Central memory CD8-positive, alpha-beta T cell (primary cell): ENCODE measurements around the gene PAQR4.

Experiments
- ATAC-seq: fragments of 150-1000 bp; cut with Tn5 transposase; replicated peaks from 2 replicates; pipeline ENCODE4 v1.10.0; 2022; ENCODE audit warnings: mild to moderate bottlenecking, moderate FRiP score, moderate number of reproducible peaks; ENCODE audit not compliant: poor library complexity, severe bottlenecking; ENCODE audit errors: extremely low read depth
- DNase-seq, 2 donors: peaks; one replicate each; pipeline ENCODE4 v3.0.0; 2021; ENCODE audit warnings: low spot score in 2 of 2
- H3K27ac Mint-ChIP-seq: one replicate; pipeline ENCODE4 v1.8.0; 2022; ENCODE audit warnings: low read depth, mild to moderate bottlenecking, moderate library complexity, mixed read lengths
- H3K27me3 Mint-ChIP-seq: one replicate; pipeline ENCODE4 v1.8.0; 2022; ENCODE audit warnings: mixed read lengths
- H3K36me3 Mint-ChIP-seq: one replicate; pipeline ENCODE4 v1.8.0; 2022; ENCODE audit warnings: mild to moderate bottlenecking, moderate library complexity, mixed read lengths; ENCODE audit not compliant: insufficient read depth
- H3K4me1 Mint-ChIP-seq: one replicate; pipeline ENCODE4 v1.8.0; 2022; ENCODE audit warnings: mixed read lengths
- H3K4me3 Mint-ChIP-seq: one replicate; pipeline ENCODE4 v1.8.0; 2022; ENCODE audit warnings: mild to moderate bottlenecking, moderate library complexity, mixed read lengths
- H3K9me3 Mint-ChIP-seq: one replicate; pipeline ENCODE4 v1.8.0; 2022; ENCODE audit warnings: mixed read lengths

PAQR4 gene

DNA sequence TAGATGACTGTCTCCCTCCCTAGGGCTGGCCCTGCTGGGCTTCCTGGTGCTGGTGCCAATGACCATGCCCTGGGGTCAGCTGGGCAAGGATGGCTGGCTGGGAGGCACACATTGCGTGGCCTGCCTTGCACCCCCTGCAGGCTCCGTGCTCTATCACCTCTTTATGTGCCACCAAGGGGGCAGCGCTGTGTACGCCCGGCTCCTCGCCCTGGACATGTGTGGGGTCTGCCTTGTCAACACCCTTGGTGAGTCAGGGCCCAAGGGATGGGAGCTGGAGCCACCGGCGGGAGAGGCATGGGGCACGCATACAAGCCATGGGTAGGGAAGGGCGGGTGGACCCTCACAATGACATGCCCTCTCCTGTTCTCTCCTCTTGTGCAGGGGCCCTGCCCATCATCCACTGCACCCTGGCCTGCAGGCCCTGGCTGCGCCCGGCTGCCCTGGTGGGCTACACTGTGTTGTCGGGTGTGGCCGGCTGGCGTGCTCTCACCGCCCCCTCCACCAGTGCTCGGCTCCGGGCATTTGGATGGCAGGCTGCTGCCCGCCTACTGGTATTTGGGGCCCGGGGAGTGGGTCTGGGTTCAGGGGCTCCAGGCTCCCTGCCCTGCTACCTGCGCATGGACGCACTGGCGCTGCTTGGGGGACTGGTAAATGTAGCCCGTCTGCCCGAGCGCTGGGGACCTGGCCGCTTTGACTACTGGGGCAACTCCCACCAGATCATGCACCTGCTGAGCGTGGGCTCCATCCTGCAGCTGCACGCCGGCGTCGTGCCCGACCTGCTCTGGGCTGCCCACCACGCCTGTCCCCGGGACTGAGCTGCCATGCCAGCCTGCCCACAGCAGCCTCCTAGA is 2.2 kb downstream of the PAQR4 start:
- H3K9me3 Mint-ChIP-seq, result no peaks in the 10 kb centered on the region
- no peak overlapping the region for H3K27ac Mint-ChIP-seq
- peaks cover 23% of the 10 kb centered on the region for H3K27me3 Mint-ChIP-seq
- H3K4me3 Mint-ChIP-seq, result peak overlapping the region; percentile 70
- no peak for ATAC-seq
- DNase-seq, result no peak
- H3K36me3 Mint-ChIP-seq, result no peaks in the 10 kb centered on the region
- peaks cover 15% of the 10 kb centered on the region for H3K4me1 Mint-ChIP-seq

- H3K27me3 Mint-ChIP-seq, result peaks cover 23% of the 10 kb centered on the region
- ATAC-seq, result no peak
- peak overlapping the region; percentile 5 for H3K4me3 Mint-ChIP-seq
- H3K9me3 Mint-ChIP-seq, result no peaks in the 10 kb centered on the region
- peaks cover 15% of the 10 kb centered on the region for H3K4me1 Mint-ChIP-seq
- DNase-seq, result no peak
- H3K27ac Mint-ChIP-seq, result no peak overlapping the region
- no peaks in the 10 kb centered on the region for H3K36me3 Mint-ChIP-seq
These were observed 3.0 kb downstream of the PAQR4 start for GRCh38 chr16:2971985-2972784.

GRCh38 chr16:2973093-2973492 is 3.9 kb downstream of the PAQR4 start:
- peaks cover 17% of the 10 kb centered on the region for H3K27me3 Mint-ChIP-seq
- H3K4me3 Mint-ChIP-seq, result no peak overlapping the region
- H3K9me3 Mint-ChIP-seq, result no peaks in the 10 kb centered on the region
- no peak overlapping the region for H3K27ac Mint-ChIP-seq
- no peak for DNase-seq
- peaks cover 12% of the 10 kb centered on the region for H3K4me1 Mint-ChIP-seq
- no peak for ATAC-seq
- no peaks in the 10 kb centered on the region for H3K36me3 Mint-ChIP-seq

- ATAC-seq (no peak), DNase-seq (no peak)
- H3K9me3 Mint-ChIP-seq, result no peaks in the 10 kb centered on the region
- H3K36me3 Mint-ChIP-seq, result no peaks in the 10 kb centered on the region
- peaks cover 11% of the 10 kb centered on the region for H3K27me3 Mint-ChIP-seq
- peaks cover 6% of the 10 kb centered on the region for H3K4me1 Mint-ChIP-seq
- no peak overlapping the region for H3K4me3 Mint-ChIP-seq
- no peak overlapping the region for H3K27ac Mint-ChIP-seq
These were observed 4.6 kb downstream of the PAQR4 start for GRCh38 chr16:2973605-2974318.

- DNase-seq, result no peak
- no peak for ATAC-seq
- H3K27me3 Mint-ChIP-seq, result peaks cover 11% of the 10 kb centered on the region
- H3K4me1 Mint-ChIP-seq, result peaks cover 5% of the 10 kb centered on the region
- H3K27ac Mint-ChIP-seq, result no peak overlapping the region
- H3K4me3 Mint-ChIP-seq, result no peak overlapping the region
- no peaks in the 10 kb centered on the region for H3K36me3 Mint-ChIP-seq
- no peaks in the 10 kb centered on the region for H3K9me3 Mint-ChIP-seq
These were observed 5.3 kb downstream of the PAQR4 start for GRCh38 chr16:2974319-2975056.

DNA sequence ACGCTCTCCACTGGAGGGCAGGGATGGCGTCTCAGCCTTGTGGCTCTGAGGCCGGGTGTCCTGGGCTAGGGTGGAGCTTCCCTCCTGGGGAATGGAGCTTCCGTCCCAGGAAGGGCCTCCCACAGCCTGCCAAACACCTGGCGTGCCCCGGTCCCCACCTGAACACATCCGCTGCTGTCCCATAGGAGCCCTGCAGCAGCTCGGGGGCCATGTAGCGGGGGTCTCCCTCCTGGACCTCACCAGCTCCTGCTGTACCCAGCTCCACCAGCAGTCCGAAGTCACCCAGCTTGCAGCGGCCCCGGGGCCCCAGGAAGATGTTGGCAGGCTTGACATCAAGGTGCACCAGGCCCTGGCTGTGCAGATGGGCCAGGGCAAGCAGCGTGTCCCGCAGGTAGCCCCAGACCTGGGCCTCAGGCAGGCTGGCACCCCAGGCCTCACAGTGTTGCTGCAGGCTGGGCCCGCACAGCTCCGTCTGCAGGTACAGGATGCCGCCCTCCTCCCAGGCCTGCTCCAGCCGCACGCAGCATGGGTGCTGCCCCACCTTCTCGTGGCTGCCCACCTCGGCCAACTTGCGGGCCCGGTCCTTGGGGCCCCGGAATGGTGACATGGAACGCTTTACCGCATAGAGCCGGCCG is 6.1 kb downstream of the PAQR4 start:
- Mint-ChIP-seq H3K36me3 (no peaks in the 10 kb centered on the region), H3K27ac (no peak overlapping the region), H3K4me1 (peaks cover 5% of the 10 kb centered on the region), H3K9me3 (no peaks in the 10 kb centered on the region), H3K4me3 (no peak overlapping the region), H3K27me3 (peaks cover 11% of the 10 kb centered on the region)
- no peak for ATAC-seq
- DNase-seq, result no peak

DNA sequence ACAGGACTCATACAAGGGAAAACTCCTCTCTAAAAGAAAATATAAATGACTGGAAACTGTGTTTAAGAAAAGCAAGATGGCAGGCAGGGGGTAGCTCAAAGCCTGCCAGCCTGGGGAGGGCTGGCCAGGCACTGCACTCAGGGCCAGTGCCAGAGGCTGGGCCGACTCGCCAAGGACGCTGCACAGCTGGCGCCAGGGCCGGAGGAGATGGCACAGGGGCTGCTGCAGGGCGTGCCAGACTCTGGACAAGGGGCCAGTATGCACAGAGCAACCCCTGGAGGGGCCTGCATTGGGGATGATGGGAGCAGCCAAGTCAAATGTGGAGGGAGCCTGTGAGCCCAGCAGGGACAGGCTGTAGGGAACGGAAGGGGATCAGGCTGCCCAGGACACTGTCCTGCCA is 7.1 kb downstream of the PAQR4 start:
- DNase-seq, result no peak
- Mint-ChIP-seq H3K27me3 (peaks cover 11% of the 10 kb centered on the region), H3K36me3 (peaks cover 6% of the 10 kb centered on the region), H3K4me3 (no peak overlapping the region), H3K27ac (no peak overlapping the region), H3K4me1 (peaks cover 3% of the 10 kb centered on the region), H3K9me3 (no peaks in the 10 kb centered on the region)
- no peak for ATAC-seq

GRCh38 chr16:2976673-2977072 is 7.5 kb downstream of the PAQR4 start:
- DNase-seq, result no peak
- H3K4me3 Mint-ChIP-seq, result no peak overlapping the region
- ATAC-seq, result no peak
- H3K4me1 Mint-ChIP-seq, result peaks cover 7% of the 10 kb centered on the region
- H3K27me3 Mint-ChIP-seq, result peaks cover 10% of the 10 kb centered on the region
- H3K9me3 Mint-ChIP-seq, result no peaks in the 10 kb centered on the region
- H3K36me3 Mint-ChIP-seq, result peaks cover 9% of the 10 kb centered on the region
- H3K27ac Mint-ChIP-seq, result no peak overlapping the region

DNA sequence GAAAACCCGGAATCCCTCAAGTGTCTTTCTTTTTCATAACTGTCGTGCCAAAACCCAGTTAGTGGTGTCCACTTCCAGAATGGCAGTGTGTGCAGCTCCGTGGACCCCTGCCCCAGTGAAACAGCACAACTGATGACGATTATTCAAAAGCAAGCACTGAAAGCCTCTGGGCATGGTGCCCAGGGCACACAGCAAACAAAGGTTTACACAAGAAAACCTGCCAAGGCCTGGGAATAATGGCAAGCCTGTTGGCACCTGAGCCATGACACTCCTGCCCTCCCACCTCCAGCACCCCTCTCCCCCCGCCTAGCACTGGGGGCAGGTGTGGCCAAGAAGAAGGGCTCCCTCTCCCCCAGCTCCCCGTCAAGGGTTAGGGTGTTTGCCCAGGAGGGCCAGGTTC is 8.3 kb downstream of the PAQR4 start:
- no peak overlapping the region for H3K27ac Mint-ChIP-seq
- no peak overlapping the region for H3K4me3 Mint-ChIP-seq
- H3K36me3 Mint-ChIP-seq, result peaks cover 9% of the 10 kb centered on the region
- ATAC-seq (no peak), DNase-seq (no peak)
- H3K27me3 Mint-ChIP-seq, result peaks cover 2% of the 10 kb centered on the region
- H3K4me1 Mint-ChIP-seq, result peaks cover 10% of the 10 kb centered on the region
- no peaks in the 10 kb centered on the region for H3K9me3 Mint-ChIP-seq

DNA sequence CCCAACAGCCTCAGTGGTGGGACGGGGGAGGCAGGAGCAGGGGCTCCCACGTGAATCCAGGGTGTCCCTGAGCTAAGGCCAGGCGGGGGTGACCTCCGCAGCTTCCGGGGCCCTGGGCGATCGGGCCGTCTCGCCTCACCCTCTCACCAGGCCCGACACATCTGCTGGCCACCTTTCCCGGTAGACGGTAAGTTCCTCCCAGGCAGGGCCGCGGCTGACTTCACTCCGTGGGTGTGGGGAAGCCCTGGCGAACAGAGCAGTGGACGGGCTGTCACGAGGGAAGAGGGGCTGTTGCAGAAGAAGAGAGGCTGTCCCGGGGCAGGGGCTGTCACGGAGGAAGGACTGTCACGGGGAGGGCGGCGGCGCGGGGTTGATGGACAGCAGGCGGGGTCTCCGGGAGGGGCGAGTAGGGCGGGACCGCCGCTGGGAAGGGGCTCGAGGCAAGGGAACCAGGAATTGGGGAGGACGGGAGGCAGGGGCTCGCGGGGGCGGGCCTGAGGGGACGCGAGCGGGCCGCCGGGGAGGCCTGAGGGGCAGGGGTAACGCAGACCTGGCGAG is 10.6 kb downstream of the PAQR4 start:
- Mint-ChIP-seq H3K4me3 (peak overlapping the region; percentile 71), H3K36me3 (peaks cover 9% of the 10 kb centered on the region), H3K27ac (no peak overlapping the region), H3K9me3 (no peaks in the 10 kb centered on the region), H3K27me3 (no peaks in the 10 kb centered on the region), H3K4me1 (peaks cover 10% of the 10 kb centered on the region)
- ATAC-seq (no peak), DNase-seq (no peak)

- peak within 1 kb of the TSS; percentile 71 for H3K4me3 Mint-ChIP-seq
These were observed 11.4 kb downstream of the PAQR4 start, which contains the start of gene PKMYT1 for GRCh38 chr16:2980227-2981176. TSS of gene PKMYT1 (minus strand) at chr16:2980446. CDS start at chr16:2979657, 789 bp downstream.

More at GRCh38 chr16:2980227-2981176, 11.4 kb downstream of the PAQR4 start, which contains the start of gene PKMYT1:
- Mint-ChIP-seq H3K27ac (peak within 1 kb of the TSS; percentile 86), H3K27me3 (no peaks in the 10 kb centered on the region), H3K36me3 (peaks cover 9% of the 10 kb centered on the region), H3K9me3 (no peaks in the 10 kb centered on the region), H3K4me1 (peaks cover 10% of the 10 kb centered on the region)
- DNase-seq, result peak; percentile 93 to 96
- ATAC-seq, result peak; percentile 91
